Measurements from ENCODE around the gene MYZAP. TPM values are rescaled to one million over a fixed set of nuclear protein-coding genes. Genes with fewer than 3 reads are reported as not detected.

Gene MYZAP
- total and polyA plus RNA-seq, 2 of the 4 experiments (the other 2 are of a cell fraction) = not detected

- DNase-seq (peak; percentile 5), ATAC-seq (ENCODE audit: low read depth) (no peak)
- dilution Hi-C loops (cut with HindIII; ENCODE audit: low sequenced_read_pairs, unreplicated experiment) = no loop called here
- Histone ChIP-seq H3K4ac (ENCODE audit: low read depth, low read length) (no peak overlapping the region), H3K18ac (ENCODE audit: low read depth, low read length) (no peak overlapping the region), H2AFZ (replicated peaks; ENCODE audit: low read length, poor library complexity) (no peak overlapping the region), H3K79me1 (ENCODE audit: low read depth in 1 of 2, low read length in 2 of 2) (no peaks in the 10 kb centered on the region), H3K4me3 (ENCODE audit: insufficient read depth, low read depth, low read length) (no peak overlapping the region), H3K23ac (ENCODE audit: low read depth, low read length) (no peak overlapping the region), H3K4me1 (ENCODE audit: control insufficient read depth, insufficient read depth, low read length) (no peaks in the 10 kb centered on the region), H2BK20ac (ENCODE audit: low read depth, low read length) (no peak overlapping the region), H3K9me3 (ENCODE audit: control insufficient read depth, insufficient read depth, low read length) (no peaks in the 10 kb centered on the region), H2AK9ac (replicated peaks; ENCODE audit: low read depth, low read length, poor library complexity) (no peak overlapping the region), H2AK5ac (ENCODE audit: low read depth, low read length) (no peak overlapping the region), H2BK15ac (ENCODE audit: low read depth, low read length) (no peak overlapping the region), H3K27ac (ENCODE audit: insufficient read depth, low read length) (no peak overlapping the region), H3K56ac (ENCODE audit: extremely low read depth, insufficient read depth, low read length) (no peak overlapping the region), H4K5ac (ENCODE audit: low read depth, low read length) (no peak overlapping the region), H2BK5ac (ENCODE audit: low read depth, low read length, poor library complexity, severe bottlenecking) (no peak overlapping the region), H4K8ac (ENCODE audit: low read depth in 2 of 2, low read length in 2 of 2) (no peak overlapping the region), H3K27me3 (ENCODE audit: control insufficient read depth, insufficient read depth, low read length) (peaks cover 9% of the 10 kb centered on the region), H2BK120ac (ENCODE audit: low read depth, low read length) (no peak overlapping the region), H3K9me1 (ENCODE audit: insufficient read depth, low read length) (no peaks in the 10 kb centered on the region), H3K14ac (replicated peaks; ENCODE audit: low read depth, low read length) (no peak overlapping the region), H4K91ac (ENCODE audit: insufficient read depth, low read depth, low read length) (no peak overlapping the region), H3K36me3 (ENCODE audit: control insufficient read depth, insufficient read depth, low read length) (no peaks in the 10 kb centered on the region), H3K4me2 (ENCODE audit: low read depth, low read length) (no peak overlapping the region), H3K9ac (ENCODE audit: low read depth, low read length) (no peak overlapping the region), H4K20me1 (ENCODE audit: insufficient read depth, low read length) (no peaks in the 10 kb centered on the region)
- in situ Hi-C loops (cut with MboI; ENCODE audit: low sequenced_read_pairs) = no loop called here
- TF ChIP-seq FOS (IDR thresholded peaks at IDR 0.05; ENCODE audit: low read depth, low read length) (no peak), CTCF (conservative IDR thresholded peaks at IDR 0.05; ENCODE audit: low read depth, low read length) (no peak), MAFK (IDR thresholded peaks at IDR 0.05; ENCODE audit: low read depth, low read length) (no peak), MAZ (IDR thresholded peaks at IDR 0.05; ENCODE audit: borderline replicate concordance, low read depth, low read length) (no peak), NFE2L2 (IDR thresholded peaks at IDR 0.05; ENCODE audit: low read depth, low read length) (no peak), RAD21 (IDR thresholded peaks at IDR 0.05; ENCODE audit: low read length) (no peak), CEBPB (IDR thresholded peaks at IDR 0.05; ENCODE audit: low read depth, low read length) (no peak), CHD1 (IDR thresholded peaks at IDR 0.05; ENCODE audit: low read depth, low read length) (no peak), POLR2A (IDR thresholded peaks at IDR 0.05; ENCODE audit: low read depth, low read length) (no peak), RCOR1 (IDR thresholded peaks at IDR 0.05; ENCODE audit: insufficient replicate concordance, low read length) (no peak), USF2 (IDR thresholded peaks at IDR 0.05; ENCODE audit: low read depth, low read length) (no peak), ELK1 (IDR thresholded peaks at IDR 0.05; ENCODE audit: borderline replicate concordance, low read depth, low read length) (no peak), SMC3 (IDR thresholded peaks at IDR 0.05; ENCODE audit: low read depth, low read length) (no peak), MXI1 (IDR thresholded peaks at IDR 0.05; ENCODE audit: borderline replicate concordance, low read depth, low read length) (no peak), BHLHE40 (IDR thresholded peaks at IDR 0.05; ENCODE audit: low read depth, low read length) (no peak), RFX5 (IDR thresholded peaks at IDR 0.05; ENCODE audit: low read depth, low read length) (no peak)
- BruUV-seq (replicated peaks) = no TSS peak
- ChIA-PET POLR2A (ENCODE audit: unreplicated experiment) (no interaction called here), CTCF (no interaction called here)
- WGBS, 2 experiments (ENCODE audit: extremely low coverage in 2 of 2, insufficient read length in 1 of 2) = no CpG with 5 or more reads among the region's 3 CpGs
- intact Hi-C loops (cut with micrococcal nuclease) = no loop called here
Observed at GRCh38 chr15:57647791-57648130, 56.1 kb downstream of the MYZAP start.
